Activated CD4-positive, alpha-beta memory T cell treated with anti-CD3 and anti-CD28 coated beads, Interleukin-2, amount 10 ng/mL, durations not matched to agents 7 days and 5 days (primary cell): ENCODE data around the gene LRP6. TPM values are rescaled to one million over a fixed set of nuclear protein-coding genes. Genes with fewer than 3 reads are reported as not detected.

Experiments
- CTCF ChIA-PET: fragments of 350-600 bp; sonication (Branson Sonifier 250); formaldehyde crosslinking; loops from one replicate; lab custom pipeline; 2021; ENCODE audit warnings: antibody characterized with exemption, inconsistent platforms; lab: Charles Lee
- POLR2A ChIA-PET: fragments of 350-600 bp; sonication (Branson Sonifier 250); formaldehyde crosslinking; loops from one replicate; lab custom pipeline; 2021; ENCODE audit warnings: antibody characterized with exemption; lab: Charles Lee
- DNase-seq: peaks from one replicate; pipeline ENCODE4 v3.0.0-alpha.2; 2020
- H3K27ac Mint-ChIP-seq: one replicate; pipeline ENCODE4 v1.8.0; 2021; ENCODE audit warnings: mild to moderate bottlenecking, mixed read lengths
- H3K27me3 Mint-ChIP-seq: one replicate; pipeline ENCODE4 v1.8.0; 2021; ENCODE audit warnings: mixed read lengths
- H3K36me3 Mint-ChIP-seq: one replicate; pipeline ENCODE4 v1.8.0; 2021; ENCODE audit warnings: low read depth, mixed read lengths
- H3K4me1 Mint-ChIP-seq: one replicate; pipeline ENCODE4 v1.8.0; 2021; ENCODE audit warnings: mixed read lengths
- H3K4me3 Mint-ChIP-seq: one replicate; pipeline ENCODE4 v1.8.0; 2021; ENCODE audit warnings: mild to moderate bottlenecking, mixed read lengths
- H3K9me3 Mint-ChIP-seq: one replicate; pipeline ENCODE4 v1.8.0; 2021; ENCODE audit warnings: mixed read lengths
- total RNA-seq, 2 experiments: library from RNA; stranded (reverse); gene quantifications; one replicate each; pipeline ENCODE4 v1.2.3, GENCODE V29; 2021

Gene LRP6
- total RNA-seq, 2 experiments from 2014 or later, result 0.30 to 0.40 TPM

GRCh38 chr12:12087693-12088034 is 179.2 kb downstream of the LRP6 start:
- no peaks in the 10 kb centered on the region for H3K27me3 Mint-ChIP-seq
- CTCF ChIA-PET, result interaction anchor here (1.2 kb wide), 1 partner anchor 10 kb away, joined by 3 read pairs; no protein-coding TSS in a partner anchor
- H3K9me3 Mint-ChIP-seq, result no peaks in the 10 kb centered on the region
- no peak for DNase-seq
- POLR2A ChIA-PET, result no interaction called here
- H3K4me3 Mint-ChIP-seq, result no peak overlapping the region
- no peaks in the 10 kb centered on the region for H3K4me1 Mint-ChIP-seq
- H3K27ac Mint-ChIP-seq, result no peak overlapping the region
- H3K36me3 Mint-ChIP-seq, result peaks cover 13% of the 10 kb centered on the region

GRCh38 chr12:12086973-12087692 is 179.7 kb downstream of the LRP6 start:
- H3K27me3 Mint-ChIP-seq, result no peaks in the 10 kb centered on the region
- H3K36me3 Mint-ChIP-seq, result peaks cover 12% of the 10 kb centered on the region
- DNase-seq, result no peak
- no peak overlapping the region for H3K27ac Mint-ChIP-seq
- CTCF ChIA-PET, result interaction anchor here (1.2 kb wide), 1 partner anchor 9 kb away, joined by 3 read pairs; no protein-coding TSS in a partner anchor
- POLR2A ChIA-PET, result no interaction called here
- H3K9me3 Mint-ChIP-seq, result no peaks in the 10 kb centered on the region
- no peak overlapping the region for H3K4me3 Mint-ChIP-seq
- H3K4me1 Mint-ChIP-seq, result no peaks in the 10 kb centered on the region

GRCh38 chr12:12086362-12086761 is 180.5 kb downstream of the LRP6 start:
- POLR2A ChIA-PET, result no interaction called here
- CTCF ChIA-PET, result no interaction called here
- Mint-ChIP-seq H3K27me3 (no peaks in the 10 kb centered on the region), H3K27ac (no peak overlapping the region), H3K4me1 (peaks cover 3% of the 10 kb centered on the region), H3K4me3 (no peak overlapping the region), H3K36me3 (peaks cover 12% of the 10 kb centered on the region), H3K9me3 (no peaks in the 10 kb centered on the region)
- DNase-seq, result no peak

- Mint-ChIP-seq H3K4me1 (peaks cover 3% of the 10 kb centered on the region), H3K27me3 (no peaks in the 10 kb centered on the region), H3K9me3 (no peaks in the 10 kb centered on the region), H3K4me3 (no peak overlapping the region), H3K27ac (no peak overlapping the region), H3K36me3 (peaks cover 12% of the 10 kb centered on the region)
- ChIA-PET CTCF (interaction anchor here (2.5 to 3.9 kb wide), 3 partner anchors 12 to 250 kb away, joined by 8 to 25 read pairs (median 13); partner anchors contain the start of gene BCL2L14), POLR2A (interaction anchor here (0.7 kb wide), 1 partner anchor 12 kb away, joined by 3 read pairs; the partner anchor contains the start of gene BCL2L14)
- no peak for DNase-seq
These were observed 183.2 kb downstream of the LRP6 start for GRCh38 chr12:12083688-12084087.

GRCh38 chr12:12081836-12082497 is 184.9 kb downstream of the LRP6 start:
- ChIA-PET CTCF (interaction anchor here (0.6 to 3.9 kb wide), 6 partner anchors 8 to 252 kb away, joined by 3 to 25 read pairs (median 6); partner anchors contain the start of gene BCL2L14), POLR2A (no interaction called here)
- Mint-ChIP-seq H3K4me1 (peaks cover 3% of the 10 kb centered on the region), H3K27ac (no peak overlapping the region), H3K27me3 (no peaks in the 10 kb centered on the region), H3K36me3 (peaks cover 1% of the 10 kb centered on the region), H3K9me3 (no peaks in the 10 kb centered on the region), H3K4me3 (no peak overlapping the region)
- no peak for DNase-seq

GRCh38 chr12:12079291-12079690 is 187.6 kb downstream of the LRP6 start:
- Mint-ChIP-seq H3K36me3 (no peaks in the 10 kb centered on the region), H3K4me1 (peaks cover 3% of the 10 kb centered on the region), H3K9me3 (no peaks in the 10 kb centered on the region), H3K4me3 (no peak overlapping the region), H3K27ac (no peak overlapping the region), H3K27me3 (no peaks in the 10 kb centered on the region)
- POLR2A ChIA-PET, result no interaction called here
- CTCF ChIA-PET, result no interaction called here
- DNase-seq, result no peak

- Mint-ChIP-seq H3K27me3 (peaks cover 2% of the 10 kb centered on the region), H3K27ac (peak overlapping the region; percentile 89), H3K36me3 (peaks cover 6% of the 10 kb centered on the region), H3K4me3 (peak overlapping the region; percentile 83), H3K4me1 (peaks cover 29% of the 10 kb centered on the region), H3K9me3 (no peaks in the 10 kb centered on the region)
- POLR2A ChIA-PET, result interaction anchor here (0.6 to 2.6 kb wide), 15 partner anchors 11 to 902 kb away, joined by 3 to 21 read pairs (median 5); partner anchors contain the start of genes BORCS5 and ETV6
- CTCF ChIA-PET, result interaction anchor here (0.6 to 2.6 kb wide), 7 partner anchors 10 to 493 kb away, joined by 3 to 12 read pairs (median 6); no protein-coding TSS in a partner anchor
- DNase-seq, result peak; percentile 69
These were observed 194.6 kb downstream of the LRP6 start for GRCh38 chr12:12072064-12072760.

GRCh38 chr12:12070674-12071656 is 195.9 kb downstream of the LRP6 start, which contains the start of gene BCL2L14:
TSS of gene BCL2L14 (plus strand) at chr12:12070939. CDS start at chr12:12079306, 8,367 bp downstream.
- Mint-ChIP-seq H3K4me1 (peaks cover 29% of the 10 kb centered on the region), H3K27me3 (peaks cover 2% of the 10 kb centered on the region), H3K27ac (peak within 1 kb of the TSS; percentile 89), H3K4me3 (peak within 1 kb of the TSS; percentile 83), H3K9me3 (no peaks in the 10 kb centered on the region), H3K36me3 (peaks cover 6% of the 10 kb centered on the region)
- ChIA-PET CTCF (interaction anchor here (0.9 to 2.6 kb wide), 7 partner anchors 12 to 491 kb away, joined by 3 to 12 read pairs (median 6); partner anchors contain the start of gene BORCS5), POLR2A (interaction anchor here (0.6 to 2.6 kb wide), 19 partner anchors 13 to 899 kb away, joined by 3 to 21 read pairs (median 4); partner anchors contain the start of genes BORCS5 and ETV6)
- peak; percentile 38 for DNase-seq

- no peak for DNase-seq
- H3K9me3 Mint-ChIP-seq, result no peaks in the 10 kb centered on the region
- CTCF ChIA-PET, result no interaction called here
- H3K27ac Mint-ChIP-seq, result no peak overlapping the region
- peaks cover 6% of the 10 kb centered on the region for H3K36me3 Mint-ChIP-seq
- peaks cover 2% of the 10 kb centered on the region for H3K27me3 Mint-ChIP-seq
- peaks cover 29% of the 10 kb centered on the region for H3K4me1 Mint-ChIP-seq
- peak overlapping the region; percentile 83 for H3K4me3 Mint-ChIP-seq
- POLR2A ChIA-PET, result no interaction called here
These were observed 196.9 kb downstream of the LRP6 start for GRCh38 chr12:12069821-12070548.

- no peak for DNase-seq
- CTCF ChIA-PET, result no interaction called here
- POLR2A ChIA-PET, result no interaction called here
- peaks cover 6% of the 10 kb centered on the region for H3K36me3 Mint-ChIP-seq
- no peaks in the 10 kb centered on the region for H3K9me3 Mint-ChIP-seq
- H3K27me3 Mint-ChIP-seq, result peaks cover 2% of the 10 kb centered on the region
- H3K27ac Mint-ChIP-seq, result no peak overlapping the region
- no peak overlapping the region for H3K4me3 Mint-ChIP-seq
- peaks cover 29% of the 10 kb centered on the region for H3K4me1 Mint-ChIP-seq
These were observed 198.1 kb downstream of the LRP6 start for GRCh38 chr12:12068751-12069150.
